GM23338 (cell line): ENCODE measurements around the gene CHD5. TPM values are rescaled to one million over a fixed set of nuclear protein-coding genes. Genes with fewer than 3 reads are reported as not detected.

Experiments
- ATAC-seq: fragments of 200-7000 bp; cut with Tn5 transposase; 3 replicates; pipeline ENCODE4 v1.9.1; 2020
- DNase-seq: peaks from one replicate; pipeline ENCODE4 v3.0.0-alpha.2; 2015; ENCODE audit warnings: low spot score
- H2AFZ ChIP-seq: fragments of 200-600 bp; sonication (generic); 2 replicates; pipeline ENCODE4 v1.8.0; 2016; ENCODE audit warnings: antibody characterized with exemption, mild to moderate bottlenecking, moderate library complexity
- H3F3A ChIP-seq: fragments of 200-600 bp; sonication (generic); replicated peaks from 2 replicates; pipeline ENCODE4 v1.8.0; 2017; ENCODE audit warnings: antibody characterized with exemption, mixed run types, low read depth
- H3K27ac ChIP-seq: fragments of 200-600 bp; sonication (generic); 2 replicates; pipeline ENCODE4 v1.6.1; 2016; ENCODE audit warnings: low read depth
- H3K27me3 ChIP-seq: fragments of 200-600 bp; sonication (generic); 2 replicates; pipeline ENCODE4 v1.8.0; 2016; ENCODE audit warnings: mild to moderate bottlenecking, mixed run types, moderate library complexity; ENCODE audit not compliant: insufficient read depth
- H3K36me3 ChIP-seq: fragments of 200-600 bp; sonication (generic); 2 replicates; pipeline ENCODE4 v1.8.0; 2016; ENCODE audit warnings: mild to moderate bottlenecking; ENCODE audit not compliant: insufficient read depth
- H3K4me1 ChIP-seq: fragments of 200-600 bp; sonication (generic); 2 replicates; pipeline ENCODE4 v1.8.0; 2016; ENCODE audit warnings: mild to moderate bottlenecking, moderate library complexity; ENCODE audit not compliant: insufficient read depth
- H3K4me2 ChIP-seq: fragments of 200-600 bp; sonication (generic); 2 replicates; pipeline ENCODE4 v1.7.1; 2017; ENCODE audit warnings: mixed run types
- H3K4me3 ChIP-seq: fragments of 200-600 bp; sonication (generic); 2 replicates; pipeline ENCODE4 v1.6.1; 2016; ENCODE audit warnings: mixed run types
- H3K79me2 ChIP-seq: fragments of 200-600 bp; sonication (generic); replicated peaks from 2 replicates; pipeline ENCODE4 v1.8.0; 2017; ENCODE audit warnings: mild to moderate bottlenecking; ENCODE audit not compliant: insufficient read depth
- H3K9me2 ChIP-seq: fragments of 200-600 bp; sonication (generic); 2 replicates; pipeline ENCODE4 v1.8.0; 2017; ENCODE audit not compliant: insufficient read depth
- H4K20me1 ChIP-seq: fragments of 200-600 bp; sonication (generic); replicated peaks from 2 replicates; pipeline ENCODE4 v1.8.0; 2017; ENCODE audit warnings: mild to moderate bottlenecking; ENCODE audit not compliant: insufficient read depth
- H3K27ac Mint-ChIP-seq: 2 replicates; pipeline ENCODE4 v1.8.0; 2020; ENCODE audit warnings: inconsistent platforms, mild to moderate bottlenecking, moderate library complexity, mixed read lengths
- H3K27me3 Mint-ChIP-seq: 3 replicates; pipeline ENCODE4 v1.8.0; 2022; ENCODE audit warnings: low read depth, mild to moderate bottlenecking, moderate library complexity, mixed read lengths, inconsistent platforms; ENCODE audit not compliant: insufficient read depth, poor library complexity
- H3K36me3 Mint-ChIP-seq: 3 replicates; pipeline ENCODE4 v1.8.0; 2021; ENCODE audit warnings: low read depth, mild to moderate bottlenecking, inconsistent platforms, moderate library complexity, mixed read lengths
- H3K4me1 Mint-ChIP-seq: 3 replicates; pipeline ENCODE4 v1.8.0; 2020; ENCODE audit warnings: mild to moderate bottlenecking, inconsistent platforms, mixed read lengths
- H3K4me3 Mint-ChIP-seq: 3 replicates; pipeline ENCODE4 v1.8.0; 2021; ENCODE audit warnings: moderate library complexity, mild to moderate bottlenecking, inconsistent platforms, mixed read lengths
- H3K9me3 Mint-ChIP-seq: 3 replicates; pipeline ENCODE4 v1.8.0; 2020; ENCODE audit warnings: moderate library complexity, mild to moderate bottlenecking, inconsistent platforms, mixed read lengths
- POLR2AphosphoS5 ChIP-seq: IDR thresholded peaks from 2 replicates; pipeline ENCODE4 v1.6.1; 2016; ENCODE audit warnings: antibody characterized with exemption, low read depth
- STAT1 ChIP-seq: IDR thresholded peaks from one replicate; pipeline ENCODE4 v1.6.1; 2016; ENCODE audit warnings: antibody characterized with exemption; ENCODE audit not compliant: unreplicated experiment
- polyA plus RNA-seq: library from polyadenylated mRNA; unstranded; fragments of >200 nt; fragmentation: Nextera tagmentation; extraction: Ambion mirVana; gene quantifications from 2 replicates; pipeline ENCODE4 v1.2.1, GENCODE V29; 2016
- total RNA-seq: library from RNA; depleted of rRNA; stranded (reverse); fragments of >200 nt; shearing (Covaris generic); gene quantifications from 2 replicates; pipeline ENCODE4 v1.2.3, GENCODE V29; 2014
- TF ChIP-seq, protein P1 (sequence below): IDR thresholded peaks from one replicate; pipeline ENCODE4 v1.6.1; 2018; ENCODE audit warnings: antibody characterized with exemption; ENCODE audit not compliant: unreplicated experiment
- TF ChIP-seq, protein P2 (sequence below), 2 experiments: fragments of 200-600 bp in 1 of 2; sonication (generic) in 1 of 2; conservative IDR thresholded peaks; 2 replicates each; pipeline versions ENCODE4 v1.5.1 to v1.6.1; 2016 to 2017; ENCODE audit warnings: antibody characterized with exemption in 2 of 2, low read depth in 2 of 2, mild to moderate bottlenecking in 2 of 2, moderate library complexity in 1 of 2

Gene CHD5
- total and polyA plus RNA-seq, 2 experiments from 2014 or later = 0.32 to 1.0 TPM

DNA sequence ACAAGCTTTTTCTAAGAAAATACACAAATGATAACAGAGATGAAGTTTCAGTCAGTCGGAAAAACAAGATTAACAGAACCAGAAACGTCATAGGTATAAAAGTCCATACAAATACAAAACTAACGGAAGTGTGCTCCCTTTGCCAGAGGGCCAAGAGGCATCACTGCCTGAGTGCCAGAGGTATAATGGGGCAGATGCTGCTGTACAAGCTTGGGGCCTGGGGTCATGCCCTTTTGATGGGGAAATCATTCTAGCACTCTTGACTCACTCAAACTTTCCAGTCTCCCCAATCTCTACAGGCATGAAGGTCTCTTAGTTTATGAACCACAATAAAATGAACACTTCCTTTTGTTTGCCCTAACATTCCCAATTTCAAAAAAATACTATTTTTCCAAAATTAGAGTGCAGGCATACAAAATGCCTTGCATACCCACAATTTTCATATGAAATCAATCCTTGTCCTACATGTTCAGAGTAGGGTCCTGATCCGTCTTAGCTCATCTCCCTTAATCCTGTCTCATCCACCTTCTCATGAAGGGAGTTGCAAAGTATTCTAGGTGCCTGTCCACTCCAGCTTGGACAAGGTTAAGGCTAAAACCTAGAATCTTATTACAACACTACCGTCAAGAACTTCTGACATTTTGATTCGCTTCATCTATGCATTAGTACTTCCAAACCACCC, 17.8 kb upstream of the CHD5 start:
- no peak for ATAC-seq
- Mint-ChIP-seq H3K27ac (peak overlapping the region; percentile 90), H3K27me3 (peaks cover 13% of the 10 kb centered on the region), H3K4me1 (peaks cover 34% of the 10 kb centered on the region), H3K36me3 (peaks cover 57% of the 10 kb centered on the region), H3K4me3 (peak overlapping the region; percentile 88), H3K9me3 (no peaks in the 10 kb centered on the region)
- peaks cover 50% of the 10 kb centered on the region for H3K36me3 ChIP-seq
- H3K27ac ChIP-seq = peak overlapping the region; percentile 73
- no peaks in the 10 kb centered on the region for H3K27me3 ChIP-seq
- DNase-seq = no peak
- H3K79me2 ChIP-seq = peaks cover 65% of the 10 kb centered on the region
- peaks cover 52% of the 10 kb centered on the region for H4K20me1 ChIP-seq
- H3F3A ChIP-seq = peaks cover 37% of the 10 kb centered on the region
- no peak overlapping the region for H2AFZ ChIP-seq
- peak overlapping the region; percentile 98 for H3K4me2 ChIP-seq
- no peaks in the 10 kb centered on the region for H3K9me2 ChIP-seq
- H3K4me3 ChIP-seq = peak overlapping the region; percentile 89
- H3K4me1 ChIP-seq = peaks cover 24% of the 10 kb centered on the region
- TF ChIP-seq POLR2AphosphoS5 = no peak

DNA sequence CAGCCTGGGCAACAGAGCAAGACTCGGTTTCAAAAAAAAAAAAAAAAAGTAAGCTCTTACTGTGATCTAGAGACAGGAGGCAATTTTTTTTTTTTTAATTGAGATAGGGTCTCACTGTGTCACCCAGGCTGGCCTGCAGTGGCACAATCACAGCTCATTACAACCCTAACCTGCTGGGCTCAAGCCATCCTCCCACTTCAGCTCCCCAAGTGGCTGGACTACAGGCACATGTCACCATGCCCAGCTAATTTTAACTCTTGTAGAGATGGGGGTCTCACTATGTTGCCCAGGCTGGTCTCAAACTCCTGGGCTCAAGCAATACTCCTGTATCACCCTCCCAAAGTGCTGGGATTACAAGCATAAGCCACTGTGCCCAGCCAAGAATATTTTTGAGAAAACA, 11.8 kb upstream of the CHD5 start:
- peaks cover 95% of the 10 kb centered on the region for H3K36me3 Mint-ChIP-seq

DNA sequence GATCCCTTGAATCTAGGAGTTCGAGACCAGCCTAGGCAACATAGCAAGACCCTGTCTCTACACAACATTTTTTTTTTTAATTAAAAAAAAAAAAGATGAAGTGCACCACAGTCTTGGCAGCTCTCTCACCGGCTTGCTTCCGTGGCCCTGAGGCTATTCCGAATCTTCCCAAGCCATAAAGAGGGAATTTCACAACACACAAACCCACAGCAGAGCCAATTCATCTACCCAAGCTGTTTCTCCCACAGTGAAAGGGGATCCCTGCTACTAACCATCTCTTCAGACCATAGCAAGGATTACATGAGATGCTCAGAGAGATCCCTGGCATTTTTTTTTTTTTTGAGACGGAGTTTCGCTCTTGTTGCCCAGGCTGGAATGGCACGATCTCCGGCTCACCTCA, 8.3 kb upstream of the CHD5 start:
- H3K9me3 Mint-ChIP-seq = no peaks in the 10 kb centered on the region
- H3K36me3 ChIP-seq = peaks cover 56% of the 10 kb centered on the region
- peaks cover 74% of the 10 kb centered on the region for H3F3A ChIP-seq
- peaks cover 82% of the 10 kb centered on the region for H4K20me1 ChIP-seq
- H3K27ac Mint-ChIP-seq = no peak overlapping the region; the same call in 1 of the 2 replicates
- peaks cover 3% of the 10 kb centered on the region for H3K27me3 Mint-ChIP-seq
- H3K4me2 ChIP-seq = no peak overlapping the region
- H3K4me1 ChIP-seq = peaks cover 36% of the 10 kb centered on the region
- peaks cover 73% of the 10 kb centered on the region for H3K79me2 ChIP-seq
- DNase-seq (no peak), ATAC-seq (no peak)
- no peak overlapping the region for H3K4me3 ChIP-seq
- no peaks in the 10 kb centered on the region for H3K9me2 ChIP-seq
- no peak overlapping the region for H3K27ac ChIP-seq
- H3K4me1 Mint-ChIP-seq = peaks cover 38% of the 10 kb centered on the region
- H3K27me3 ChIP-seq = no peaks in the 10 kb centered on the region
- H3K4me3 Mint-ChIP-seq = no peak overlapping the region
- H3K36me3 Mint-ChIP-seq = peaks cover 88% of the 10 kb centered on the region
- H2AFZ ChIP-seq = no peak overlapping the region
- TF ChIP-seq STAT1 = no peak
- TF ChIP-seq, protein P1, sequence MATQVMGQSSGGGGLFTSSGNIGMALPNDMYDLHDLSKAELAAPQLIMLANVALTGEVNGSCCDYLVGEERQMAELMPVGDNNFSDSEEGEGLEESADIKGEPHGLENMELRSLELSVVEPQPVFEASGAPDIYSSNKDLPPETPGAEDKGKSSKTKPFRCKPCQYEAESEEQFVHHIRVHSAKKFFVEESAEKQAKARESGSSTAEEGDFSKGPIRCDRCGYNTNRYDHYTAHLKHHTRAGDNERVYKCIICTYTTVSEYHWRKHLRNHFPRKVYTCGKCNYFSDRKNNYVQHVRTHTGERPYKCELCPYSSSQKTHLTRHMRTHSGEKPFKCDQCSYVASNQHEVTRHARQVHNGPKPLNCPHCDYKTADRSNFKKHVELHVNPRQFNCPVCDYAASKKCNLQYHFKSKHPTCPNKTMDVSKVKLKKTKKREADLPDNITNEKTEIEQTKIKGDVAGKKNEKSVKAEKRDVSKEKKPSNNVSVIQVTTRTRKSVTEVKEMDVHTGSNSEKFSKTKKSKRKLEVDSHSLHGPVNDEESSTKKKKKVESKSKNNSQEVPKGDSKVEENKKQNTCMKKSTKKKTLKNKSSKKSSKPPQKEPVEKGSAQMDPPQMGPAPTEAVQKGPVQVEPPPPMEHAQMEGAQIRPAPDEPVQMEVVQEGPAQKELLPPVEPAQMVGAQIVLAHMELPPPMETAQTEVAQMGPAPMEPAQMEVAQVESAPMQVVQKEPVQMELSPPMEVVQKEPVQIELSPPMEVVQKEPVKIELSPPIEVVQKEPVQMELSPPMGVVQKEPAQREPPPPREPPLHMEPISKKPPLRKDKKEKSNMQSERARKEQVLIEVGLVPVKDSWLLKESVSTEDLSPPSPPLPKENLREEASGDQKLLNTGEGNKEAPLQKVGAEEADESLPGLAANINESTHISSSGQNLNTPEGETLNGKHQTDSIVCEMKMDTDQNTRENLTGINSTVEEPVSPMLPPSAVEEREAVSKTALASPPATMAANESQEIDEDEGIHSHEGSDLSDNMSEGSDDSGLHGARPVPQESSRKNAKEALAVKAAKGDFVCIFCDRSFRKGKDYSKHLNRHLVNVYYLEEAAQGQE = no peak

More for the DNA sequence above, 11.8 kb upstream of the CHD5 start:
- no peak for ATAC-seq
- H3K4me1 Mint-ChIP-seq = peaks cover 14% of the 10 kb centered on the region
- peaks cover 99% of the 10 kb centered on the region for H3K79me2 ChIP-seq
- no peak overlapping the region for H3K27ac Mint-ChIP-seq
- peak overlapping the region; percentile 55; the same call in 1 of the 2 replicates for H3K27ac ChIP-seq
- H3K9me2 ChIP-seq = no peaks in the 10 kb centered on the region
- TF ChIP-seq, protein P2, sequence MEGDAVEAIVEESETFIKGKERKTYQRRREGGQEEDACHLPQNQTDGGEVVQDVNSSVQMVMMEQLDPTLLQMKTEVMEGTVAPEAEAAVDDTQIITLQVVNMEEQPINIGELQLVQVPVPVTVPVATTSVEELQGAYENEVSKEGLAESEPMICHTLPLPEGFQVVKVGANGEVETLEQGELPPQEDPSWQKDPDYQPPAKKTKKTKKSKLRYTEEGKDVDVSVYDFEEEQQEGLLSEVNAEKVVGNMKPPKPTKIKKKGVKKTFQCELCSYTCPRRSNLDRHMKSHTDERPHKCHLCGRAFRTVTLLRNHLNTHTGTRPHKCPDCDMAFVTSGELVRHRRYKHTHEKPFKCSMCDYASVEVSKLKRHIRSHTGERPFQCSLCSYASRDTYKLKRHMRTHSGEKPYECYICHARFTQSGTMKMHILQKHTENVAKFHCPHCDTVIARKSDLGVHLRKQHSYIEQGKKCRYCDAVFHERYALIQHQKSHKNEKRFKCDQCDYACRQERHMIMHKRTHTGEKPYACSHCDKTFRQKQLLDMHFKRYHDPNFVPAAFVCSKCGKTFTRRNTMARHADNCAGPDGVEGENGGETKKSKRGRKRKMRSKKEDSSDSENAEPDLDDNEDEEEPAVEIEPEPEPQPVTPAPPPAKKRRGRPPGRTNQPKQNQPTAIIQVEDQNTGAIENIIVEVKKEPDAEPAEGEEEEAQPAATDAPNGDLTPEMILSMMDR (conservative IDR thresholded peaks at IDR 0.05; ENCODE audit: low read depth in 2 of 2) = no peak
- H3K27me3 Mint-ChIP-seq = peaks cover 3% of the 10 kb centered on the region
- no peak overlapping the region for H3K4me3 Mint-ChIP-seq
- no peak overlapping the region for H2AFZ ChIP-seq
- peaks cover 64% of the 10 kb centered on the region for H3F3A ChIP-seq
- peaks cover 89% of the 10 kb centered on the region for H4K20me1 ChIP-seq
- H3K4me2 ChIP-seq = no peak overlapping the region
- H3K9me3 Mint-ChIP-seq = no peaks in the 10 kb centered on the region
- no peaks in the 10 kb centered on the region for H3K27me3 ChIP-seq
- H3K4me3 ChIP-seq = no peak overlapping the region
- peaks cover 7% of the 10 kb centered on the region; the same call in 1 of the 2 replicates for H3K4me1 ChIP-seq
- peaks cover 82% of the 10 kb centered on the region for H3K36me3 ChIP-seq
- DNase-seq = no peak
